Uterus (tissue), 2 donors: Measurements from ENCODE around the gene SLC16A1.

ENCODE experiments used
- POLR2A ChIP-seq, 2 donors: fragments of 450-650 bp; IDR thresholded peaks; one replicate each; pipeline ENCODE4 v1.6.1; 2016; ENCODE audit warnings: antibody characterized with exemption in 2 of 2, mild to moderate bottlenecking in 1 of 2, moderate library complexity in 1 of 2
- TF ChIP-seq, protein P1 (sequence below), 4 experiments: fragments of 200-600 bp in 2 of 4; fragments of 450-650 bp in 2 of 4; sonication (generic) in 2 of 4; IDR thresholded peaks; one replicate each; pipeline ENCODE4 v1.5.1; 2016 to 2019; ENCODE audit warnings: antibody characterized with exemption in 4 of 4, mild to moderate bottlenecking in 2 of 4, moderate library complexity in 1 of 4

DNA sequence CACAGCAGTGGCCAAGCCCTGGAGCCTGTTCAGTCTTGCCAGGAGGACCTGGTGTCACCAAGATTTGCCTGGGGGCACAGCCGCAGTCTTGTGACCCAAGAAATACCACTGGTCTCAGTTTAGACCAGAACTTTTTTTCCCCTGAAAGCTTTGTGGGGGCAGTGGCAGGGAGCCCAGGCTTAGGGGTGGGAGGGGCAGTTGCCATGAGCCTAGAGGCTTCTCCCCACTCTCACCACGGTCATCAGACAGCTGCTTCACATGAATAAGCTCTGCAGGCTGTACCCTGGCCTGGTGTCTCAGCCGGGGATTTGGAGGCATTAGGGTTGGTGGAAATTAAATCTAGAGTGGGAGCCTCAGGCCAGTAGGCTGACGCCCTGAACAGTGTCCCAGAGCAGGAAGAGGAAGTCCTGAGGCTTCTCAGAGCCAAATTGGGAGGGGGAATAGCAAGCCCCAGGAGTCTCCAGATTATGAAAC is 73.7 kb downstream of the SLC16A1 start:
- TF ChIP-seq, protein P1, sequence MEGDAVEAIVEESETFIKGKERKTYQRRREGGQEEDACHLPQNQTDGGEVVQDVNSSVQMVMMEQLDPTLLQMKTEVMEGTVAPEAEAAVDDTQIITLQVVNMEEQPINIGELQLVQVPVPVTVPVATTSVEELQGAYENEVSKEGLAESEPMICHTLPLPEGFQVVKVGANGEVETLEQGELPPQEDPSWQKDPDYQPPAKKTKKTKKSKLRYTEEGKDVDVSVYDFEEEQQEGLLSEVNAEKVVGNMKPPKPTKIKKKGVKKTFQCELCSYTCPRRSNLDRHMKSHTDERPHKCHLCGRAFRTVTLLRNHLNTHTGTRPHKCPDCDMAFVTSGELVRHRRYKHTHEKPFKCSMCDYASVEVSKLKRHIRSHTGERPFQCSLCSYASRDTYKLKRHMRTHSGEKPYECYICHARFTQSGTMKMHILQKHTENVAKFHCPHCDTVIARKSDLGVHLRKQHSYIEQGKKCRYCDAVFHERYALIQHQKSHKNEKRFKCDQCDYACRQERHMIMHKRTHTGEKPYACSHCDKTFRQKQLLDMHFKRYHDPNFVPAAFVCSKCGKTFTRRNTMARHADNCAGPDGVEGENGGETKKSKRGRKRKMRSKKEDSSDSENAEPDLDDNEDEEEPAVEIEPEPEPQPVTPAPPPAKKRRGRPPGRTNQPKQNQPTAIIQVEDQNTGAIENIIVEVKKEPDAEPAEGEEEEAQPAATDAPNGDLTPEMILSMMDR (IDR thresholded peaks at IDR 0.05) = no peak
- no peak for TF ChIP-seq POLR2A (IDR thresholded peaks at IDR 0.05)
